HepG2 (cell line): Measurements from ENCODE around the gene MYL4. TPM values are rescaled to one million over a fixed set of nuclear protein-coding genes. Genes with fewer than 3 reads are reported as not detected.

Experiments
- ARHGAP35 ChIP-seq: sonication (generic); formaldehyde crosslinking; IDR thresholded peaks from 2 replicates; pipeline ENCODE4 v1.9.0; 2022; ENCODE audit warnings: mild to moderate bottlenecking, inconsistent platforms, moderate library complexity, missing genetic modification reagents, borderline replicate concordance
- CBFB ChIP-seq: sonication (generic); formaldehyde crosslinking; IDR thresholded peaks from 2 replicates; pipeline ENCODE4 v1.4.0; 2020; ENCODE audit warnings: missing genetic modification reagents
- HMGXB4 ChIP-seq, 2 experiments: sonication (generic) in 1 of 2; formaldehyde crosslinking in 1 of 2; IDR thresholded peaks; 2 replicates each; pipeline versions ENCODE4 v1.4.0 to v1.6.1; 2018 to 2020; ENCODE audit warnings: missing genetic modification reagents in 2 of 2, borderline replicate concordance in 1 of 2, low read depth in 1 of 2, mild to moderate bottlenecking in 1 of 2, missing biosample characterization in 1 of 2
- IRF2 ChIP-seq: IDR thresholded peaks from 2 replicates; pipeline ENCODE4 v1.6.1; 2018; ENCODE audit warnings: missing genetic modification reagents, missing compliant biosample characterization
- KDM4B ChIP-seq: sonication (generic); formaldehyde crosslinking; IDR thresholded peaks from 2 replicates; pipeline ENCODE4 v1.4.0; 2020; ENCODE audit warnings: missing genetic modification reagents
- MYNN ChIP-seq: sonication (generic); formaldehyde crosslinking; IDR thresholded peaks from 2 replicates; pipeline ENCODE4 v1.4.0; 2020; ENCODE audit warnings: mild to moderate bottlenecking, low read depth, missing genetic modification reagents
- NFAT5 ChIP-seq: sonication (generic); formaldehyde crosslinking; IDR thresholded peaks from 2 replicates; pipeline ENCODE4 v1.4.0; 2020; ENCODE audit warnings: missing genetic modification reagents
- RBAK ChIP-seq: sonication (generic); formaldehyde crosslinking; IDR thresholded peaks from 2 replicates; pipeline ENCODE4 v1.5.1; 2020; ENCODE audit warnings: mild to moderate bottlenecking, missing genetic modification reagents
- RBFOX2 ChIP-seq: fragments of 200-400 bp; formaldehyde crosslinking; IDR thresholded peaks from 2 replicates; pipeline ENCODE4 v1.6.1; 2017; ENCODE audit warnings: low read depth, mild to moderate bottlenecking, low read length
- SPEN ChIP-seq: sonication (generic); formaldehyde crosslinking; IDR thresholded peaks from 2 replicates; pipeline ENCODE4 v1.5.1; 2020; ENCODE audit warnings: low read depth, mild to moderate bottlenecking, missing genetic modification reagents
- U2AF2 ChIP-seq: fragments of 200-400 bp; formaldehyde crosslinking; IDR thresholded peaks from 2 replicates; pipeline ENCODE4 v1.6.1; 2017; ENCODE audit warnings: low read depth, mild to moderate bottlenecking, low read length
- ZBTB7B ChIP-seq: sonication (generic); formaldehyde crosslinking; IDR thresholded peaks from 2 replicates; pipeline ENCODE4 v1.4.0; 2020; ENCODE audit warnings: missing genetic modification reagents
- ZNF101 ChIP-seq: sonication (generic); formaldehyde crosslinking; IDR thresholded peaks from 2 replicates; pipeline ENCODE4 v1.4.0; 2020; ENCODE audit warnings: mild to moderate bottlenecking, low read depth, missing genetic modification reagents, borderline replicate concordance
- ZNF33A ChIP-seq: sonication (generic); formaldehyde crosslinking; IDR thresholded peaks from 2 replicates; pipeline ENCODE4 v1.5.1; 2020; ENCODE audit warnings: missing genetic modification reagents, mild to moderate bottlenecking, moderate library complexity, borderline replicate concordance
- ZNF414 ChIP-seq: sonication (generic); formaldehyde crosslinking; IDR thresholded peaks from 2 replicates; pipeline ENCODE4 v1.5.0; 2020; ENCODE audit warnings: missing genetic modification reagents
- ZNF432 ChIP-seq: sonication (generic); formaldehyde crosslinking; IDR thresholded peaks from 2 replicates; pipeline ENCODE4 v1.5.0; 2020; ENCODE audit warnings: missing genetic modification reagents, mild to moderate bottlenecking, borderline replicate concordance
- ZNF619 ChIP-seq: sonication (generic); formaldehyde crosslinking; IDR thresholded peaks from 2 replicates; pipeline ENCODE4 v1.4.0; 2020; ENCODE audit warnings: mild to moderate bottlenecking, missing genetic modification reagents
- polyA plus RNA-seq, 8 experiments: library from polyadenylated mRNA; depleted of rRNA in 3 of 8; stranded (reverse) in 7 of 8; unstranded in 1 of 8; fragments of >200 nt; fragmentation: Illumina TruSeq in 4 of 8; extraction: Trizol in 4 of 8; gene quantifications; 2 replicates each; pipeline versions ENCODE4 v1.2.1 to v1.2.3, GENCODE V29; 2011 to 2016; ENCODE audit warnings: low read depth in 4 of 8, missing spikeins in 1 of 8, mixed read lengths in 1 of 8; ENCODE audit not compliant: insufficient read depth in 1 of 8
- total RNA-seq, 5 experiments: library from RNA; depleted of rRNA; stranded (reverse); fragments of >200 nt; fragmentation: Illumina TruSeq; extraction: Trizol; gene quantifications; 2 replicates each; pipeline ENCODE4 v1.2.3, GENCODE V29; 2016; ENCODE audit warnings: low read depth in 1 of 5
- TF ChIP-seq, protein P1 (sequence below): IDR thresholded peaks from 2 replicates; pipeline ENCODE4 v1.6.1; 2016; ENCODE audit warnings: mild to moderate bottlenecking, missing biosample characterization, missing genetic modification reagents
- TF ChIP-seq, protein P2 (sequence below): sonication (generic); formaldehyde crosslinking; IDR thresholded peaks from 2 replicates; pipeline ENCODE4 v1.4.0; 2020; ENCODE audit warnings: mild to moderate bottlenecking, missing genetic modification reagents

Gene MYL4
- total and polyA plus RNA-seq, 2 of the 13 experiments (the other 11 are each of a cell fraction or from before 2014, with no cell fraction given): not detected

- TF ChIP-seq, protein P1, sequence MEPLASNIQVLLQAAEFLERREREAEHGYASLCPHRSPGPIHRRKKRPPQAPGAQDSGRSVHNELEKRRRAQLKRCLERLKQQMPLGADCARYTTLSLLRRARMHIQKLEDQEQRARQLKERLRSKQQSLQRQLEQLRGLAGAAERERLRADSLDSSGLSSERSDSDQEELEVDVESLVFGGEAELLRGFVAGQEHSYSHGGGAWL (CRISPR knock-in tag): peak; percentile 97; the same call in 1 of the 2 replicates
- TF ChIP-seq SPEN (CRISPR knock-in tag) (peak; percentile 100), RBAK (CRISPR knock-in tag) (no peak), KDM4B (CRISPR knock-in tag) (peak; percentile 33; the same call in 1 of the 2 replicates), MYNN (peak; percentile 90; the same call in 1 of the 2 replicates), HMGXB4 (CRISPR knock-in tag; IDR thresholded peaks at IDR 0.05; ENCODE audit: borderline replicate concordance in 1 of 2, low read depth in 1 of 2) (peak; percentile 97 to 99), NFAT5 (CRISPR knock-in tag) (peak; percentile 91), ZNF414 (CRISPR knock-in tag) (0 out of 2 replicates have a peak, but pooled peaks have one; percentile 81), ZNF619 (peak; percentile 94; the same call in 1 of the 2 replicates), IRF2 (CRISPR knock-in tag) (peak; percentile 68), ZNF432 (CRISPR knock-in tag) (peak; percentile 74; the same call in 1 of the 2 replicates), U2AF2 (0 out of 2 replicates have a peak, but pooled peaks have one; percentile 75), ZNF101 (no peak), ZNF33A (CRISPR knock-in tag) (no peak), CBFB (CRISPR knock-in tag) (0 out of 2 replicates have a peak, but pooled peaks have one; percentile 61), ZBTB7B (peak; percentile 59; the same call in 1 of the 2 replicates), RBFOX2 (peak; percentile 90), ARHGAP35 (CRISPR knock-in tag) (peak; percentile 82)
- TF ChIP-seq, protein P2, sequence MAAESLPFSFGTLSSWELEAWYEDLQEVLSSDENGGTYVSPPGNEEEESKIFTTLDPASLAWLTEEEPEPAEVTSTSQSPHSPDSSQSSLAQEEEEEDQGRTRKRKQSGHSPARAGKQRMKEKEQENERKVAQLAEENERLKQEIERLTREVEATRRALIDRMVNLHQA (CRISPR knock-in tag): no peak
Observed at GRCh38 chr17:47188876-47189731, 20.0 kb upstream of the MYL4 start, which contains the start of gene CDC27 (continued).
